Upper lobe of left lung (tissue), 6 donors: Measurements from ENCODE around the gene FOXP1. TPM values are rescaled to one million over a fixed set of nuclear protein-coding genes. Genes with fewer than 3 reads are reported as not detected.

Experiments
- ATAC-seq, 2 donors: fragments of 200-7000 bp; cut with Tn5 transposase; one replicate each; pipeline ENCODE4 v1.9.1; 2022; ENCODE audit warnings: mild to moderate bottlenecking in 2 of 2, moderate library complexity in 2 of 2; ENCODE audit not compliant: low FRiP score in 2 of 2
- DNase-seq, 2 donors: peaks; one replicate each; pipeline ENCODE4 v3.0.0-alpha.2; 2019 to 2020
- H3K27ac ChIP-seq, 4 donors: fragments of 200-600 bp; sonication (generic); one replicate each; pipeline ENCODE4 v1.5.1; 2016 to 2019
- H3K27me3 ChIP-seq, 4 donors: fragments of 200-600 bp; sonication (generic); one replicate each; pipeline ENCODE4 v1.5.1; 2017 to 2019
- H3K36me3 ChIP-seq, 4 donors: fragments of 200-600 bp; sonication (generic); one replicate each; pipeline ENCODE4 v1.5.1; 2016 to 2019
- H3K4me1 ChIP-seq, 4 donors: fragments of 200-600 bp; sonication (generic); one replicate each; pipeline ENCODE4 v1.5.1; 2018 to 2019
- H3K4me3 ChIP-seq, 4 donors: fragments of 200-600 bp; sonication (generic); one replicate each; pipeline ENCODE4 v1.5.1; 2017 to 2019; ENCODE audit warnings: mild to moderate bottlenecking in 2 of 4, moderate library complexity in 1 of 4
- H3K9me3 ChIP-seq, 4 donors: fragments of 200-600 bp; sonication (generic); one replicate each; pipeline ENCODE4 v1.5.1; 2018 to 2019
- EP300 ChIP-seq, 4 donors: sonication (generic); formaldehyde crosslinking; IDR thresholded peaks; one replicate each; pipeline ENCODE4 v1.5.1; 2017; ENCODE audit warnings: antibody characterized with exemption in 4 of 4, control low read depth in 2 of 4
- POLR2A ChIP-seq, 4 donors: fragments of 450-650 bp; IDR thresholded peaks; one replicate each; pipeline ENCODE4 v1.5.1; 2016 to 2017; ENCODE audit warnings: antibody characterized with exemption in 4 of 4, mild to moderate bottlenecking in 2 of 4
- POLR2AphosphoS5 ChIP-seq, 2 donors: sonication (generic); formaldehyde crosslinking; IDR thresholded peaks; one replicate each; pipeline ENCODE4 v1.5.1; 2017; ENCODE audit warnings: antibody characterized with exemption in 2 of 2
- WGBS, 2 donors: methylation state at CpG; one replicate each; pipeline ENCODE4 v1.1.5; 2017 to 2018; 5-methylcytosine and 5-hydroxymethylcytosine counted together
- total RNA-seq, 6 donors: library from RNA; depleted of rRNA in 4 of 6; stranded (reverse); fragments of >200 nt in 4 of 6; gene quantifications; one replicate each; pipeline versions ENCODE4 v1.1.0 to v1.2.1, GENCODE V29; 2016 to 2021
- TF ChIP-seq, protein P1 (sequence below), 6 experiments: fragments of 450-650 bp in 4 of 6; fragments of 200-600 bp in 2 of 6; sonication (generic) in 2 of 6; IDR thresholded peaks; one replicate each; pipeline ENCODE4 v1.5.1; 2016 to 2019; ENCODE audit warnings: antibody characterized with exemption in 6 of 6
- donor health status: DM: no; HTN: no; CAD: no; lungs with moderate emphysema.
- donor health status: DM: no; HTN: yes; CAD: no; lungs with severe emphysema.

The FOXP1 gene
- total RNA-seq, 6 donors from 2014 or later = 103 to 248 (median 134) TPM

DNA sequence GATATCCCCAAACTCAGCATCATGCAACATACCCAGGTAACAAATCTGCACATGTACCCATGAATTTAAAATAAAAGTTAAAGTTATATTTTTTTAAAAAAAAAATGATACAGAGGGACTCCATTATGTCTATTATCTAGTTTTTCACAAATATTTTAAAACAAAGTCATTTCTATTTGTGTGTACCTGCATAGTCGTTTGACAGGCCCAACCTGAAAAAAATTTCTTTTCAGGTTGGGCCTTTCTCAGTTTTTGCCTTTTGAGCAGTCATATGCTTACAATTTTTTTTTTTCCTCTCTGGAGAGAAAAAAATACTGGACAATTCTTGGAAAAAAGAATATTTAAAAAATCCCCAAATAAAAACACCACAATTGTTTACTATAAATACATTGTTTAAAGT lies 459.5 kb downstream of the FOXP1 start:
- no peaks in the 10 kb centered on the region for H3K36me3 ChIP-seq
- 52 to 62% methylated on average over 1 of the region's 1 CpG for WGBS, 2 donors
- H3K27me3 ChIP-seq = no peaks in the 10 kb centered on the region
- H3K27ac ChIP-seq = no peak overlapping the region
- H3K9me3 ChIP-seq = no peaks in the 10 kb centered on the region
- no peak overlapping the region for H3K4me3 ChIP-seq
- ATAC-seq (no peak), DNase-seq (no peak)
- TF ChIP-seq, protein P1, sequence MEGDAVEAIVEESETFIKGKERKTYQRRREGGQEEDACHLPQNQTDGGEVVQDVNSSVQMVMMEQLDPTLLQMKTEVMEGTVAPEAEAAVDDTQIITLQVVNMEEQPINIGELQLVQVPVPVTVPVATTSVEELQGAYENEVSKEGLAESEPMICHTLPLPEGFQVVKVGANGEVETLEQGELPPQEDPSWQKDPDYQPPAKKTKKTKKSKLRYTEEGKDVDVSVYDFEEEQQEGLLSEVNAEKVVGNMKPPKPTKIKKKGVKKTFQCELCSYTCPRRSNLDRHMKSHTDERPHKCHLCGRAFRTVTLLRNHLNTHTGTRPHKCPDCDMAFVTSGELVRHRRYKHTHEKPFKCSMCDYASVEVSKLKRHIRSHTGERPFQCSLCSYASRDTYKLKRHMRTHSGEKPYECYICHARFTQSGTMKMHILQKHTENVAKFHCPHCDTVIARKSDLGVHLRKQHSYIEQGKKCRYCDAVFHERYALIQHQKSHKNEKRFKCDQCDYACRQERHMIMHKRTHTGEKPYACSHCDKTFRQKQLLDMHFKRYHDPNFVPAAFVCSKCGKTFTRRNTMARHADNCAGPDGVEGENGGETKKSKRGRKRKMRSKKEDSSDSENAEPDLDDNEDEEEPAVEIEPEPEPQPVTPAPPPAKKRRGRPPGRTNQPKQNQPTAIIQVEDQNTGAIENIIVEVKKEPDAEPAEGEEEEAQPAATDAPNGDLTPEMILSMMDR (IDR thresholded peaks at IDR 0.05) = no peak
- TF ChIP-seq EP300 (IDR thresholded peaks at IDR 0.05) (no peak), POLR2A (IDR thresholded peaks at IDR 0.05) (no peak), POLR2AphosphoS5 (IDR thresholded peaks at IDR 0.05) (no peak)
- H3K4me1 ChIP-seq = peaks cover 16 to 41% (median 28%) of the 10 kb centered on the region in 4 donors

DNA sequence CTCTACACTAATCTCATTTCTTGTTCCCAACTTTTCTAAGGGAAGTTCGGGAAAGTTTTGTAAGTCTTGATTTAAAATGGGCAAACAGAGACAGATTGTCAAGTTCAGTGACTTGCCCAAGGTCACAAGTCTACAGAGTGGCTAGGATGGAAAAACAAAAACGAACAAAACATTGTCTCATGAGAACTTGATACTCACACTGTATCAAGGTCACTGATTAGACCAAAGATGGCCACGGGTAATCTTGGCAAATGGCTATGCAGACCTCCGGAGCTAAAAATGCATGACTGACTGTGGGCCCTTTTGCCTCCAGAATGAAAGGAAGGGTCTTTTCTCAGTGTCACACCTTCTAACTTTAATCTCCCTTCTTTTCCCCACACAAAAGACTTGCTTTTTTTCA lies 460.9 kb downstream of the FOXP1 start:
- peaks cover 5 to 35% (median 22%) of the 10 kb centered on the region in 4 donors for H3K4me1 ChIP-seq
- 87 to 90% methylated on average over 4 of the region's 4 CpGs for WGBS, 2 donors
- ATAC-seq = no peak
- no peaks in the 10 kb centered on the region for H3K9me3 ChIP-seq
- H3K36me3 ChIP-seq = no peaks in the 10 kb centered on the region
- no peak for DNase-seq
- TF ChIP-seq, protein P1 (IDR thresholded peaks at IDR 0.05) = no peak
- TF ChIP-seq POLR2A (IDR thresholded peaks at IDR 0.05) (no peak), POLR2AphosphoS5 (IDR thresholded peaks at IDR 0.05) (no peak), EP300 (IDR thresholded peaks at IDR 0.05) (no peak)
- H3K27ac ChIP-seq = no peak overlapping the region
- H3K27me3 ChIP-seq = no peaks in the 10 kb centered on the region
- H3K4me3 ChIP-seq = no peak overlapping the region

DNA sequence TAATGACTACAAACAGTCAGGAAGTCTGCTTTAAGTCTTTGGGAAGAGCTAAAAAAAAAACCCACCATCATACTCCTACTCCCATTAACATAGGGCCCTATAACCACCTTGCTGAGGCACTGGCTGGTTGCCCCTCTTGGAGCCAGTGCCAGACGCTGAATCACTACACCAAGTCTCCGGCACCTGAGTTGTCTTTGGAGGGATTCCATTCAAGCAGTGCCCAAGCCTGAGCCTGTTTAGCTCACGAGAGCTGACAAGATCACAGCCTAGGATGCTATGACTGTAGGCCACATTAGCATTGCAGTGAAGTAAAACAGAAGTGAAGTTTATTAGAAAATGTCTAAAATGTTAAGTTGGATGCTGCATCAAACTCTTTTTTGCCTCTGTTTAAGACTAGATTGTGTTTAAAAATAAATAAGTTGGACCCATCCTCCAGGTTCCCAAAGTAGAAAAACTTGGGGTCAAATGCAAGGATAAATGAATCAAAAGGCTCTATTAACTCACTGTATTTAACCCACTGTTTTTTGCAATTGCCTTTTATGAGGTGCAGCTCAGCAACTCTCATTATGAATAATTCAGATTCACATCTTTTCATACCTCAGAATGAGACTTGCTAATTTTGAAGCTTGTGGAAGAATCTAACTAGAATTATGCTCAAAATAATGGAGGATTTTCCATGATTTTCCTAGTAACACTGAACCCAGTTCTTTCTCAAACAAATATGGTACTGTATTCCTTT lies 461.9 kb downstream of the FOXP1 start:
- Histone ChIP-seq H3K4me1 (peaks cover 0 to 26% (median 15%) of the 10 kb centered on the region in 4 donors), H3K4me3 (no peak overlapping the region), H3K27ac (no peak overlapping the region), H3K27me3 (no peaks in the 10 kb centered on the region), H3K36me3 (no peaks in the 10 kb centered on the region), H3K9me3 (no peaks in the 10 kb centered on the region)
- DNase-seq (no peak), ATAC-seq (no peak)
- WGBS, 2 donors = 77 to 98% methylated on average over 3 of the region's 3 CpGs
- TF ChIP-seq EP300 (IDR thresholded peaks at IDR 0.05) (no peak), POLR2A (IDR thresholded peaks at IDR 0.05) (no peak), POLR2AphosphoS5 (IDR thresholded peaks at IDR 0.05) (no peak)
- TF ChIP-seq, protein P1 (IDR thresholded peaks at IDR 0.05) = no peak

DNA sequence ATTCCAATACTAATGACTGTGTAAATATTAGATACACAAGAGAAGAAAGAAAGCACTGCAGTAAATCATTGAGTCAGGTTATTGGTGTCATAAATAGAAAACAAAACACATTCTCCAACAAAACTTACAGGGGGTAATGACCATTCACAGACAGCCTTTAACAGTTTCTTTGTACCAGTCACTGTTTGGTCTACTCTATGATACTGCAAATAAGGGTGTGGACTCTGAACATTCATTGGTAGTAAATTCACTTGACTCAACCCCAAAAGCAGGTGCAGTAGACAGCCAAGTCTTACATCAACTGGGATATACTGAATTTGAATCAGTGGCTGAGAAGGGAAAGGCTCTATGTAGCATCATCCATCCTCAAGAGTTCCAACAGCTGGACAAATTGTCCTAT lies 463.5 kb downstream of the FOXP1 start:
- Histone ChIP-seq H3K9me3 (no peaks in the 10 kb centered on the region), H3K4me1 (peaks cover 0 to 22% (median 14%) of the 10 kb centered on the region in 4 donors), H3K36me3 (no peaks in the 10 kb centered on the region), H3K27ac (no peak overlapping the region), H3K4me3 (no peak overlapping the region), H3K27me3 (no peaks in the 10 kb centered on the region)
- DNase-seq (no peak), ATAC-seq (peak in 1 of 2 donors; percentile 79)
- no peak for TF ChIP-seq EP300 (IDR thresholded peaks at IDR 0.05)
- TF ChIP-seq, protein P1 (IDR thresholded peaks at IDR 0.05) = no peak
- TF ChIP-seq POLR2AphosphoS5 (IDR thresholded peaks at IDR 0.05) = no peak
- TF ChIP-seq POLR2A (IDR thresholded peaks at IDR 0.05) = no peak

DNA sequence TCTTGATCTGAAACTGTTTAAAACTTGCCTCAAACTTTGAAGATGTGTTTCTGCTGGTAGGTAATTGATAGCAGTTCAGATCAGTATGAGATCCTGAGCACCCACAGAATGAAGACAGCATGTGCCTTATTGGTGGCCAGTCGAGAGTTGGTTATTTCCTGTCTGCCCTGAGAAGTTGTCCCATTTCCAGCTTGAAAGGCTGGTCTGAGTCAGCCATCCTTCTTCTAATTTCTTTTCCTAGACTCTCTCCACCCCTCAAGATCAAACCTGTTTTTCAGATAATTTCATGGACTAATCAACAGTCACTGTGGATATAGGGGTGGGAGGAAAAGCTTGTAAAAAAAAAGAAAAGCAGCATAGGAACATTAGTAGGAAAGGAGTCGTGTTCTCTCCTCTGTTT lies 464.4 kb downstream of the FOXP1 start:
- no peak for TF ChIP-seq EP300 (IDR thresholded peaks at IDR 0.05)
- no peak for TF ChIP-seq POLR2A (IDR thresholded peaks at IDR 0.05)
- TF ChIP-seq POLR2AphosphoS5 (IDR thresholded peaks at IDR 0.05) = no peak
- TF ChIP-seq, protein P1 (IDR thresholded peaks at IDR 0.05) = no peak
- H3K4me3 ChIP-seq = no peak overlapping the region
- 64% methylated on average over 2 of the region's 2 CpGs for WGBS, 2 donors
- H3K4me1 ChIP-seq = peaks cover 0 to 22% (median 14%) of the 10 kb centered on the region in 4 donors
- peak overlapping the region in 1 of 4 donors; percentile 15 for H3K27ac ChIP-seq
- DNase-seq = no peak
- no peaks in the 10 kb centered on the region for H3K36me3 ChIP-seq
- H3K9me3 ChIP-seq = no peaks in the 10 kb centered on the region
- no peak for ATAC-seq
- no peaks in the 10 kb centered on the region for H3K27me3 ChIP-seq
